Natural killer cell treated with Interleukin-12 subunit alpha and Interleukin-12 subunit beta and Interleukin-15 and Interleukin-18, amount 100 ng/mL, for 72 hours (primary cell): ENCODE data around the gene POLR2M. TPM values are rescaled to one million over a fixed set of nuclear protein-coding genes. Genes with fewer than 3 reads are reported as not detected.
A peak's percentile ranks its signal among the peaks of the same experiment; 100 is the strongest.

Experiments
- ATAC-seq, 2 donors: fragments of 150-1000 bp; cut with Tn5 transposase in 1 of 2; sonication (Bioruptor Pico), chemical (Tn5 transposase) in 1 of 2; 2 replicates each; pipeline ENCODE4 v1.10.0; 2021
- DNase-seq: peaks from one replicate; pipeline ENCODE4 v3.0.0; 2022; ENCODE audit warnings: low spot score
- H3K27ac Mint-ChIP-seq, 2 donors: 1 replicate in 1 of 2; 2 replicates in 1 of 2; pipeline ENCODE4 v1.8.0; 2022; ENCODE audit warnings: mixed read lengths in 2 of 2, mild to moderate bottlenecking in 1 of 2, moderate library complexity in 1 of 2
- H3K27me3 Mint-ChIP-seq, 2 donors: 1 replicate in 1 of 2; 2 replicates in 1 of 2; pipeline ENCODE4 v1.8.0; 2022; ENCODE audit warnings: mixed read lengths in 2 of 2
- H3K36me3 Mint-ChIP-seq: one replicate; pipeline ENCODE4 v1.8.0; 2022; ENCODE audit warnings: mixed read lengths
- H3K4me1 Mint-ChIP-seq, 2 donors: 1 replicate in 1 of 2; 2 replicates in 1 of 2; pipeline ENCODE4 v1.8.0; 2022; ENCODE audit warnings: low read depth in 2 of 2, mixed read lengths in 2 of 2, mild to moderate bottlenecking in 1 of 2
- H3K4me3 Mint-ChIP-seq: one replicate; pipeline ENCODE4 v1.8.0; 2022; ENCODE audit warnings: mixed read lengths
- H3K9me3 Mint-ChIP-seq: 2 replicates; pipeline ENCODE4 v1.8.0; 2022; ENCODE audit warnings: mixed read lengths
- total RNA-seq, 2 donors: library from RNA; stranded (reverse); gene quantifications; one replicate each; pipeline ENCODE4 v1.2.3, GENCODE V29; 2022

POLR2M gene
- total RNA-seq, 2 donors from 2014 or later, result 40.2 to 47.5 TPM

DNA sequence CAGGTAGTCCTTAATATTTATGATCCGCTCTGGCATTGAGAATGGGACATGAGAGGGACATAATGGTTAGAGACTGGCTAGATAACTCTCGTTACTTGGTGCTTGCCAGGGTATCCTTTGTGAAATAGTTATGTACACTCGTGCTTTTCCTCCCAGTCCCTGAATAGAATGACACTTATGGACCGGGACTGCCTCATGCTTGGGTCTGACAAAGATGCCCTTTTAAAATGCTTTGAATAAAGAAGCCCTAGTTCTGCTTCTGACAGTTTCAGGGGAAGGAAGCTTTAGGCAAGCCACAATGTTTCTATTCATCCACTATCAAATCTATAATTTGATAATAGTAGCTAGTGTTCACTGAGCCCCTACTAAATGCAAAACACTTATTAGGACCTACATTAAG, 29.4 kb downstream of the POLR2M start:
- H3K36me3 Mint-ChIP-seq, result no peaks in the 10 kb centered on the region
- H3K27ac Mint-ChIP-seq, result no peak overlapping the region
- DNase-seq, result no peak
- no peak for ATAC-seq
- H3K27me3 Mint-ChIP-seq, result no peaks in the 10 kb centered on the region
- no peaks in the 10 kb centered on the region for H3K9me3 Mint-ChIP-seq
- H3K4me3 Mint-ChIP-seq, result no peak overlapping the region
- peaks cover 2 to 4% of the 10 kb centered on the region in 2 donors for H3K4me1 Mint-ChIP-seq

DNA sequence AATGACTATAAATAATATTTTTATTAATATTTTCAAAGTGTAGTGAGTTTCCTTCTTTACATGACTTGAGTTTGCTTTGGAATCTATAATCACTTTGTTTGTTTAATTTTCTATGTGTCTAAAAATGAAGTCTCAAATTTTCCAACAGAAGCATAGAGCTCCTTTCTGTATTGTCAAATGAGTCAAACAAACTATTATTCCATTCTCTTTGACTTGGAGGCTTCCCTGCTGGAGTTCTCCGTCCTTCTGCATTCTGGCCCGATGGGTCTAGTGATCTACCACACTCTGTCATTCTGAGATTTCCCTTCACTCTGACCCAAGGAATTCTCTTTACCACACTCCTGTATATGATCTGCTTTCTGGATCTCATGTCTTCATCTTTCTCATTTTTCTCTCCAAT, 30.1 kb downstream of the POLR2M start:
- H3K27ac Mint-ChIP-seq, result no peak overlapping the region
- ATAC-seq (no peak), DNase-seq (no peak)
- no peaks in the 10 kb centered on the region for H3K36me3 Mint-ChIP-seq
- no peaks in the 10 kb centered on the region for H3K27me3 Mint-ChIP-seq
- no peak overlapping the region for H3K4me3 Mint-ChIP-seq
- H3K9me3 Mint-ChIP-seq, result no peaks in the 10 kb centered on the region
- peaks cover under 1 to 4% of the 10 kb centered on the region in 2 donors for H3K4me1 Mint-ChIP-seq

DNA sequence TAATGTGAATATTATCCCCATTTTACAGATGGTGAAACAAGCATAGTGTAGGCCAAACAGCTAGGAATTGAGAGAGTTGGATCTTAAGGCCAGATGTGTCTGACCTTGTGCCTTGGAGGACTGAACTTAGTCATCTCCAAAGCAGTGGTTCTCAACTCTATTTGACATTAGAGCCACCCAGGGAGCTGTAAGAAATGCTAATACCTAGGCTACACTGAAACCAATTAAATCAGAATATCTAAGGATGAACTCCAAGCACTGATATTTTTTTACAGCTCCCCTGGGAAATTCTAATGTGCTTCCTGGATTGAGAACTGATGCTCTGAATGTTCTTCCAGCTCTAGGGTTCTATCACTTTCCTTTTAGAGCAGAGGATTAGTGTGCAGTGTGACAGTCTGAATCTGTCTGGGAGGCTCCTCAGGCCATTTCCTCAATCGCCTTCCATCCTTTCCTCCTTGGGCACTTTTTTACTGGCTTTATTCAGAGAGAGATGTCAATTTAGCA, 32.3 kb downstream of the POLR2M start:
- H3K27ac Mint-ChIP-seq, result no peak overlapping the region
- no peaks in the 10 kb centered on the region for H3K36me3 Mint-ChIP-seq
- no peak overlapping the region for H3K4me3 Mint-ChIP-seq
- no peaks in the 10 kb centered on the region for H3K9me3 Mint-ChIP-seq
- DNase-seq, result no peak
- ATAC-seq, result no peak
- H3K4me1 Mint-ChIP-seq, result no peaks in the 10 kb centered on the region
- no peaks in the 10 kb centered on the region for H3K27me3 Mint-ChIP-seq

DNA sequence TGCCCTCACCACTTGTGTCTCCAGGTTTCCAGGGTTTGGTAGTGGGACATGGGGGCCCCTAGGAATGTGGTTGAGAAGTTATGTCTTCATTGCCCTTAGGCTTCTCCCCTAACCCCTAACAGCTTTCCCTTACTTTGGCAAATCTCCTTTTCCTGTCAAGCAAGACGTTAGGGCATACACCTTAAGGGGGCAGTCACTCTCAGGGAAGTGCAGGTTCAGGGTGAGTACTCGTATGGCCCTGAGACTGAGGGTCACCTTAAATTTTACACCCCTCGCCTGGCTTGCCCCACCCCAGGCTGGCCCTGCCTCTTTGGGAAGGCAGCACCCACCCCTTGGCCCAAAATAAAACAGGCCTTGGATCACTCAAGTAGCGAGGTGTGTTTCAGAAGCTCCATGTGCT, 33.5 kb downstream of the POLR2M start:
- H3K4me3 Mint-ChIP-seq, result no peak overlapping the region
- no peaks in the 10 kb centered on the region for H3K27me3 Mint-ChIP-seq
- DNase-seq, result no peak
- no peak overlapping the region for H3K27ac Mint-ChIP-seq
- no peak for ATAC-seq
- H3K9me3 Mint-ChIP-seq, result no peaks in the 10 kb centered on the region
- H3K36me3 Mint-ChIP-seq, result no peaks in the 10 kb centered on the region
- no peaks in the 10 kb centered on the region for H3K4me1 Mint-ChIP-seq

DNA sequence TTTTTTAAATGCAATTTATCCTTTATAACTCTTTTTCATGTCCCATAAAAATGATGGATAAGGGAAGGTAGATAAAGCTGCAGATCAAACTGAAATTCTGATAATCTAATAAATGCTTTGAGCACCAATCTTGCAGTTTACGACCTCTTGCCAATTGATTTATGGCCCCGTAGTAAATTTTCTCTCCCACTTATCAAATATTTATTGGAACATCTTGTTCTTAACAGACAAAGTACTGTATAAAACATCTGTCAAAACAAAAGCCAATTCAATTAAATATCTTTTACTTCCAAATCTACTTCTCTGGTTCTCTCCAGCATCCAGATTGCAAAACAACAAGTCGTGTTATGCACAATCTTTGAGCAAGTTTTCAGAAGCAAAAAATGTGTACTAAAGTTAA, 34.6 kb downstream of the POLR2M start:
- H3K27ac Mint-ChIP-seq, result no peak overlapping the region
- no peak overlapping the region for H3K4me3 Mint-ChIP-seq
- ATAC-seq (no peak), DNase-seq (no peak)
- no peaks in the 10 kb centered on the region for H3K4me1 Mint-ChIP-seq
- H3K9me3 Mint-ChIP-seq, result no peaks in the 10 kb centered on the region
- no peaks in the 10 kb centered on the region for H3K36me3 Mint-ChIP-seq
- H3K27me3 Mint-ChIP-seq, result no peaks in the 10 kb centered on the region

DNA sequence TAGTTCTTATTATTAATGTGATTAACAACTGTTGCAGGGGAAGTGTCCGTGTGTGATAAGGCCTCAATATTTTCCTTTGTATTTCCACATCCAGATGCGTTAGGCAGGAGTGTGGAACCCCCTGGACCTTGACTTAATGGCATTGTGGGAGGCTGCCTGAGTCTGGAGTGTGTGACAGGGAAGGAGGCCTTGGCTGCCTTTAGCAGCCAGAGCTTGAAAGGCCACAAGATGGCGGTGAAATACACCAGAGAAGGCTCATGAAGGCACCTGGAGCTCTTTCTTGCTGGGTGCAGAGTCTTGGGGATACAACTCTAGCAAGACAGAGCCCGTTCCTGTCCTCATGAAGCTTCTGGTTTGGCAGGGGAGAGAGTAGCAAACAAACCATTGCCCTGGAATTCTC, 36.9 kb downstream of the POLR2M start:
- Mint-ChIP-seq H3K4me1 (no peaks in the 10 kb centered on the region), H3K4me3 (no peak overlapping the region), H3K27me3 (no peaks in the 10 kb centered on the region), H3K36me3 (no peaks in the 10 kb centered on the region), H3K27ac (no peak overlapping the region), H3K9me3 (no peaks in the 10 kb centered on the region)
- no peak for ATAC-seq
- no peak for DNase-seq

DNA sequence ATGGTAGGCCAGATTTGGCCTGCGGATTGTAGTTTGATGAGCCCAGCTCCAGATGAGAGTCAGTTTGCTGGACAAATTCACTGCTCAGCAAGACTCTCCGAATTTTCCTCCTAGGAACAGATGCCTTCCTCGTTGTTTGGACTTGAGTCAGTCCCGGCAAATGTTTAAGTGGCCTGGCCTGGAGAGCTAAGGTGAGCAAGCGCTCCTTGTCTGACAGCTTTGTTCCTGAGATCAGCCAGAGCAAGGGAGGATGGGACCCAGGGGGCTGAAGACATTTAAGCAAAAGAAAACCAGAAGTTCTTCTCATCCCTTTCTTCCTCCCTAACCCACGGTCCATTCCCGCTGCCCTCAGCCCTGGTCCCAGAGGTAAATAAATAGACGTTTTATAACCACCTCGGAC, 40.3 kb downstream of the POLR2M start:
- H3K27ac Mint-ChIP-seq, result peak overlapping the region in 1 of 2 donors; percentile 13
- ATAC-seq (no peak), DNase-seq (no peak)
- no peak overlapping the region for H3K4me3 Mint-ChIP-seq
- no peaks in the 10 kb centered on the region for H3K9me3 Mint-ChIP-seq
- no peaks in the 10 kb centered on the region for H3K36me3 Mint-ChIP-seq
- H3K27me3 Mint-ChIP-seq, result peaks cover 0 to 3% of the 10 kb centered on the region in 2 donors
- H3K4me1 Mint-ChIP-seq, result no peaks in the 10 kb centered on the region

DNA sequence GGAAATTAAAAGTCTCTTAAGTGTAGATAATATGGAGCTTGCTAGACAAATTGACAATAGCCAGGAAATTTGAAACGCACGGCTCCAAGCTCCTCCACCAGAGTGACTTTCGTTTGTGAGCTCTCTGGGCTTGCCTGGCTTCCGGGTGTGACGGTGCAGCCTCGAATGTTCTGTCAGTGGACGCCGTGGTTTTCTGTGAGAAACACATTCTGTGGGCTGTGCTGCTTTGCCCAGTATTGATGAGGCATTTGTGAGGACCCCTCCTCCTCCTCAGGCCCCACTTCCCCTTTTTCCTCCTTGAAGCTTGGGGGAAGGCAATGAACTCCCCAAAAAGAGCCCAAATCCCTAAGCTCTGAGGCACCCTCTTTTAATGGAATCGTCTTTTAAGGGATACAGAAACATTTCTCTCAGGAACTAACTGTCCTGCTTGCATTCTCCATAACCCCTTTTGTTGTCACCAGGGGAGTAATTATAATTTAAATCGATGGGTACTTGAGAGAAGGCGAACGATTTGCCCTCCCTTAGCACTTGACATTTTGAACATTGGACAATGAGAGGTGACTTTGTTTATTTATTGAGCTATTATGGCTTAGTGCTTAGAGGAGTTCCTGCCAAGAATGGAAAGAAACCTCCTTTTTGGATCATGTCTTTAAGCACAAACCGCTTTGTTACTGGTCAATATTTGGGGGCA, 40.8 kb downstream of the POLR2M start:
- no peak for DNase-seq
- peak overlapping the region in 1 of 2 donors; percentile 13 for H3K27ac Mint-ChIP-seq
- H3K36me3 Mint-ChIP-seq, result no peaks in the 10 kb centered on the region
- no peak overlapping the region for H3K4me3 Mint-ChIP-seq
- H3K27me3 Mint-ChIP-seq, result peaks cover 0 to 3% of the 10 kb centered on the region in 2 donors
- no peaks in the 10 kb centered on the region for H3K9me3 Mint-ChIP-seq
- no peaks in the 10 kb centered on the region for H3K4me1 Mint-ChIP-seq
- ATAC-seq, result no peak

DNA sequence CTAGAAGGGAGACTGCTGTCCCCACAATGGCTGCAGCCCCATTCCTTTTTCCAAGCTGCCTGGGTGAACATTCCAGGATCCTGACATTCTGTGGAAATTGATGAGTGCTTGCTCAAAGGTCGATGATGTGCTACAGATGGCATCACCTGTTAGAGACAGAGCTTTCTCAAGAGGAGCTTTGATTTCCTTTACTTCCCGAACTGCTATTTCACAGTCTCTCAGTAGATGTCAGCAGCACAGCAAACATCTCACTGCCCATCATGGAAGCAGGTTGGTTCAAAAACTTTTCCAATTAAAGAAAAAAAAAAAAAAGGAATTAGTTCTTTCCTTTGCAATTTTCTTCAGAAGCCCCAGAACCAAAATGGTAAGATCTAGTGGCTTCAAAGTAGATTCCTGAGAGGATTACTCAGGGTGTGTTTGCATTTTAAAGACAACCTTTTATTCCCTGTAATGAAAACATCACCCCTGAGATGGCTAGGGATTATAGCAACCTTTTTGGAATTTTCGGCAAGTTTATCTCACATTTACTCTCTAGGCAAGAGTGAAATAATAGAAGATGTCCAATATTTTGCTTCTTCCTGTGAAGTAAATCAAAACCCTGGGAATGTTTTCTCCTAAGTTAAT, 44.8 kb downstream of the POLR2M start:
- peaks cover 0 to 3% of the 10 kb centered on the region in 2 donors for H3K27me3 Mint-ChIP-seq
- no peaks in the 10 kb centered on the region for H3K36me3 Mint-ChIP-seq
- H3K4me1 Mint-ChIP-seq, result no peaks in the 10 kb centered on the region
- no peaks in the 10 kb centered on the region for H3K9me3 Mint-ChIP-seq
- no peak overlapping the region for H3K4me3 Mint-ChIP-seq
- H3K27ac Mint-ChIP-seq, result no peak overlapping the region
- DNase-seq (no peak), ATAC-seq (no peak)

DNA sequence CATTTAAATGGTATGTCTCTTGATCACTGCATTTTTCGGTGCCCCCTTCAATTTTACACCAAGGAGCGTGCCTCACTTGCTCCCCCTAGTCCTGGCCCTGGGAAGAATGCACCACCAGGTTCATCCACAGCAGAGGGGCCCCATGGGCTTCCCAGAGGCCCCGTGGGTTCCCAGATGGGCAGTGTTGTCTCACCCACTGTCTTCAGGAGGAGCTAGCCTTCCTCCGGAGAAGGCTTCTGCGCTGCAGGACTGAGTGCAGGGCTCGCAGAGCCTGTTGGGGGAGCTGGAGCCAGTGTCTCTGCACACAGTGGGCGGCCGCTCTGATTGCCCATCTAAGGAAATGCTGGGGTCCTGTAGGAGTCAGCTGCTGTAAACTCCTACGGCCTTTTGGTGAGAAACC, 45.9 kb downstream of the POLR2M start:
- DNase-seq, result no peak
- ATAC-seq, result no peak
- Mint-ChIP-seq H3K36me3 (no peaks in the 10 kb centered on the region), H3K4me3 (no peak overlapping the region), H3K27ac (no peak overlapping the region), H3K27me3 (peaks cover 0 to 3% of the 10 kb centered on the region in 2 donors), H3K9me3 (no peaks in the 10 kb centered on the region), H3K4me1 (no peaks in the 10 kb centered on the region)

DNA sequence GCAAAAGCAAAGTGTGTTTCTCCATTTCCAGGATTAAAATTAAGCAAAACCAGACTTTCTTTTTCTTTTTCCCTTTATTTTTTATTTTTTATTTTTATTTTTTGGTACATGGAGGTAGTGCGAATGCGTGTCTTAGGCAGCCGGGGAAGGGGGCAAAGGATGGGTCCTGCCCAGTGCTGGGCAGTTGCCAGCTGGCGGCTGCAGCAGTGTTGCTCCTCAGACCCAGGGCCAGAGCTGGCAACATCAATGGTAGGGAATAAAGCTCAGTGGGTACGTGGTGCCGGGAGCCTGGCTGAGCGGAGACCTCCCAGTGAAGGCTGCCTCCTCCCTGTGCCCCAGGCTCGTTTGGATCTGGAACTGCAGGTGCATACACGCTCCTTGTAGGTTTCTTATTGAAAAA, 46.3 kb downstream of the POLR2M start:
- no peaks in the 10 kb centered on the region for H3K9me3 Mint-ChIP-seq
- H3K27me3 Mint-ChIP-seq, result peaks cover 3 to 4% of the 10 kb centered on the region in 2 donors
- no peak overlapping the region for H3K27ac Mint-ChIP-seq
- no peak for DNase-seq
- ATAC-seq, result no peak
- no peak overlapping the region for H3K4me3 Mint-ChIP-seq
- H3K4me1 Mint-ChIP-seq, result no peaks in the 10 kb centered on the region
- H3K36me3 Mint-ChIP-seq, result no peaks in the 10 kb centered on the region

DNA sequence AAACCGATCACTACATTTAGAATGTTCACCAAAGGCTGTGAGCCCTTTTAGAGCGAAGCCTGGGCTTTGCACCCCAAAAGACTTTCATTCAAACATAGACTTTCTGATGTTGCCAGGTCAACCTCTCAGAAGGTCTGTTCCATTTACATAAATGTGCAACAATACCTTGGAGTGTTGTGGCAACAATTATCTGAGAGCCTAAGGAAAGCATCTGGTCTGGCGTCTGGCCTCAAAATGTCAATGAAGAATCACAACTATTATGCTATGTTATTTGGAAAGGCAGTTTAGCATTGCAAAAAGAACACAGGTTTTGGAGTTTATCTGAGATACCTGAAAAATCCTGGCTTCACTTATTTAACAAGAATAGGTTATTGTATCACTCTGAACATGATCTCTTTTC, 50.0 kb downstream of the POLR2M start:
- no peaks in the 10 kb centered on the region for H3K9me3 Mint-ChIP-seq
- peaks cover 3 to 6% of the 10 kb centered on the region in 2 donors for H3K27me3 Mint-ChIP-seq
- no peak overlapping the region for H3K4me3 Mint-ChIP-seq
- no peak for DNase-seq
- ATAC-seq, result no peak
- H3K36me3 Mint-ChIP-seq, result no peaks in the 10 kb centered on the region
- no peaks in the 10 kb centered on the region for H3K4me1 Mint-ChIP-seq
- H3K27ac Mint-ChIP-seq, result no peak overlapping the region

DNA sequence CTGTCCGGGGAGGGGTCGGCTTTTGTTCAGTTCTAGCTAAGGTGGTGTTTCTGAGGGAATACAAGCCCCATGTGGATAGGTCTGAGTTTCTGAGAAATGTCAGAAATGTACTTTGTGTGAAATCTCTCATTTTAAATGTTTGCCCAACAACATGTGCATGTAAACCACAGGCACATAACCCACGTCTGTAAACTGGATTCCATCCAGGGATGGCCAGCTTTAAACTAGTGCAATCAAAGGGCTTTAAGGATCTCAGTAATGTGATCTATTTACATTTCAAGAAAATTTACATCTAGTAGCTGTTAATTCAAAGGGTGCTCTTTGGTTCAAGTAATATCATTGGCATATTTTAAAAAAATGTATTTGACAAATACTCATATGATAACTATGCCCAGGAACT, 52.0 kb downstream of the POLR2M start:
- no peak for ATAC-seq
- no peaks in the 10 kb centered on the region for H3K9me3 Mint-ChIP-seq
- H3K4me1 Mint-ChIP-seq, result no peaks in the 10 kb centered on the region
- H3K4me3 Mint-ChIP-seq, result no peak overlapping the region
- H3K36me3 Mint-ChIP-seq, result no peaks in the 10 kb centered on the region
- no peak overlapping the region for H3K27ac Mint-ChIP-seq
- DNase-seq, result no peak
- H3K27me3 Mint-ChIP-seq, result peaks cover 10 to 12% of the 10 kb centered on the region in 2 donors

DNA sequence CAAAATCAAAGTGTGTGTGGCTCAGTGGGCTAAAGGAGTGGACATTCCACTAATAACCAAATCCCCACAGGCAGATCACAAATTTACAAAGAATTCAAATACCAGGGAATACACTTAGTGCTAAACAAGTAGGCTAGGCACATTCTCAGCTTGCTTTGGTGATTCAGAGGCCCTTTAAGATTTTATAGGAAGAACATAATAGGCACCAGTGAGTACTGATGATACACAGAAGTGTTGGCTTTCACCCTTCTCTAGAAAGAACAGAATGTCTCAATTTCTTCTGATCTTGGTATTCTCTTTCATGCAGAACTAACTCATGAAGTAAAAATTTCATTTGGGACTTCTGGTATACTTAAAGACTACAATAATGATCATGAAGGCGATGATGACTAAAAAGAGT, 55.0 kb downstream of the POLR2M start:
- no peak overlapping the region for H3K27ac Mint-ChIP-seq
- no peak overlapping the region for H3K4me3 Mint-ChIP-seq
- H3K4me1 Mint-ChIP-seq, result no peaks in the 10 kb centered on the region
- H3K27me3 Mint-ChIP-seq, result peaks cover 13% of the 10 kb centered on the region in 2 donors
- H3K9me3 Mint-ChIP-seq, result no peaks in the 10 kb centered on the region
- no peak for DNase-seq
- H3K36me3 Mint-ChIP-seq, result no peaks in the 10 kb centered on the region
- no peak for ATAC-seq
